Smooth muscle cell (in vitro differentiated cells): ENCODE measurements around the gene TRPM3. TPM values are rescaled to one million over a fixed set of nuclear protein-coding genes. Genes with fewer than 3 reads are reported as not detected.
"Not testable (repeated sequence)": the region's sequence is repeated elsewhere in the genome, so short reads cannot be mapped to it uniquely, and the experiment has no call there.

Source experiments
- DNase-seq: peaks from one replicate; lab custom pipeline; 2025; ENCODE audit not compliant: unreplicated experiment; lab: John Stamatoyannopoulos, UW
- H2AFZ ChIP-seq: fragments of 200-600 bp; sonication (generic); 2 replicates; pipeline ENCODE4 v1.6.0; 2016; ENCODE audit warnings: antibody characterized with exemption, low read depth, mild to moderate bottlenecking
- H3F3A ChIP-seq: fragments of 200-600 bp; sonication (generic); 2 replicates; pipeline ENCODE4 v1.6.0; 2017; ENCODE audit warnings: antibody characterized with exemption, low read depth
- H3K27ac ChIP-seq: fragments of 200-600 bp; sonication (generic); 2 replicates; pipeline ENCODE4 v1.5.1; 2016; ENCODE audit warnings: low read depth, mild to moderate bottlenecking
- H3K27me3 ChIP-seq: fragments of 200-600 bp; sonication (generic); 2 replicates; pipeline ENCODE4 v1.6.1; 2016; ENCODE audit warnings: low read depth, mild to moderate bottlenecking
- H3K36me3 ChIP-seq: fragments of 200-600 bp; sonication (generic); 2 replicates; pipeline ENCODE4 v1.5.1; 2016; ENCODE audit warnings: low read depth
- H3K4me1 ChIP-seq: fragments of 200-600 bp; sonication (generic); 2 replicates; pipeline ENCODE4 v1.5.1; 2016; ENCODE audit warnings: low read depth
- H3K4me2 ChIP-seq: fragments of 200-600 bp; sonication (generic); 2 replicates; pipeline ENCODE4 v1.6.0; 2016; ENCODE audit warnings: mild to moderate bottlenecking
- H3K4me3 ChIP-seq: fragments of 200-600 bp; sonication (generic); 2 replicates; pipeline ENCODE4 v1.5.1; 2016; ENCODE audit warnings: mild to moderate bottlenecking
- H3K79me2 ChIP-seq: fragments of 200-600 bp; sonication (generic); 2 replicates; pipeline ENCODE4 v1.6.0; 2016; ENCODE audit warnings: low read depth, mild to moderate bottlenecking
- H3K9ac ChIP-seq: fragments of 200-600 bp; sonication (generic); 2 replicates; pipeline ENCODE4 v1.6.0; 2016; ENCODE audit warnings: low read depth
- H3K9me3 ChIP-seq: fragments of 200-600 bp; sonication (generic); replicated peaks from 2 replicates; pipeline ENCODE4 v1.5.1; 2016; ENCODE audit warnings: low read depth
- H4K20me1 ChIP-seq: fragments of 200-600 bp; sonication (generic); 2 replicates; pipeline ENCODE4 v1.6.0; 2016; ENCODE audit warnings: low read depth
- WGBS: methylation state at CpG from one replicate; pipeline ENCODE4 v1.1.7; 2016; ENCODE audit warnings: low lambda C conversion rate; 5-methylcytosine and 5-hydroxymethylcytosine counted together
- polyA plus RNA-seq: library from polyadenylated mRNA; unstranded; fragments of >200 nt; fragmentation: Nextera tagmentation; extraction: Ambion mirVana; gene quantifications from 2 replicates; pipeline ENCODE4 v1.2.1, GENCODE V29; 2016
- total RNA-seq: library from RNA; depleted of rRNA; stranded (reverse); fragments of >200 nt; gene quantifications from 2 replicates; pipeline ENCODE4 v1.2.3, GENCODE V29; 2014
- TF ChIP-seq, protein P1 (sequence below): fragments of 200-600 bp; sonication (generic); IDR thresholded peaks from 2 replicates; pipeline ENCODE4 v1.5.1; 2017; ENCODE audit warnings: borderline replicate concordance, mild to moderate bottlenecking, antibody characterized with exemption; ENCODE audit not compliant: insufficient read depth, poor library complexity, severe bottlenecking

TRPM3 gene
- total and polyA plus RNA-seq, 2 experiments from 2014 or later: not detected

DNA sequence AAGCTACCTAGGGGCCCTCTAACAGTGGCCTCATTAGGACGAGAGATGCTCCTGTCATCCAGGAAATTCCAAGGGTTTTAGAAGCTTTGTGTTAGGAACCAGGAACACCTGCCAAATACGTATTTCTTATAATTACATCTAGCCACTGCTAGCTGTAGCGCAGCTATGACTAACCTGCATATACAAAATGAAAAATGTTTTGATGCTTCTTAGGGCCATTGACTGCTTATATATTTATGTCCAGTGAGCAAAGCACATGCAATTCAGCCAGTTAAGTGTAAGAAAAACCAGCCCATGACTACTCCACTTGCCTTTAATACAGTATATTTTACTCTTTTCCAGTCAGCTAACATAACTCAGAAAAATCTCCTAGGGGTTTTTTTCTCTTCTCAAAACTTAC lies 143.3 kb downstream of the TRPM3 start:
- Histone ChIP-seq H3K4me1 (no peaks in the 10 kb centered on the region), H3K27ac (no peak overlapping the region), H3K79me2 (no peaks in the 10 kb centered on the region), H3K4me3 (no peak overlapping the region), H3K27me3 (no peaks in the 10 kb centered on the region), H3F3A (no peaks in the 10 kb centered on the region), H3K9ac (no peak overlapping the region), H3K4me2 (no peak overlapping the region), H2AFZ (no peak overlapping the region), H4K20me1 (no peaks in the 10 kb centered on the region), H3K9me3 (no peaks in the 10 kb centered on the region), H3K36me3 (no peaks in the 10 kb centered on the region)
- WGBS: 87% methylated on average over 3 of the region's 3 CpGs
- TF ChIP-seq, protein P1, sequence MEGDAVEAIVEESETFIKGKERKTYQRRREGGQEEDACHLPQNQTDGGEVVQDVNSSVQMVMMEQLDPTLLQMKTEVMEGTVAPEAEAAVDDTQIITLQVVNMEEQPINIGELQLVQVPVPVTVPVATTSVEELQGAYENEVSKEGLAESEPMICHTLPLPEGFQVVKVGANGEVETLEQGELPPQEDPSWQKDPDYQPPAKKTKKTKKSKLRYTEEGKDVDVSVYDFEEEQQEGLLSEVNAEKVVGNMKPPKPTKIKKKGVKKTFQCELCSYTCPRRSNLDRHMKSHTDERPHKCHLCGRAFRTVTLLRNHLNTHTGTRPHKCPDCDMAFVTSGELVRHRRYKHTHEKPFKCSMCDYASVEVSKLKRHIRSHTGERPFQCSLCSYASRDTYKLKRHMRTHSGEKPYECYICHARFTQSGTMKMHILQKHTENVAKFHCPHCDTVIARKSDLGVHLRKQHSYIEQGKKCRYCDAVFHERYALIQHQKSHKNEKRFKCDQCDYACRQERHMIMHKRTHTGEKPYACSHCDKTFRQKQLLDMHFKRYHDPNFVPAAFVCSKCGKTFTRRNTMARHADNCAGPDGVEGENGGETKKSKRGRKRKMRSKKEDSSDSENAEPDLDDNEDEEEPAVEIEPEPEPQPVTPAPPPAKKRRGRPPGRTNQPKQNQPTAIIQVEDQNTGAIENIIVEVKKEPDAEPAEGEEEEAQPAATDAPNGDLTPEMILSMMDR: no peak
- DNase-seq: no peak

DNA sequence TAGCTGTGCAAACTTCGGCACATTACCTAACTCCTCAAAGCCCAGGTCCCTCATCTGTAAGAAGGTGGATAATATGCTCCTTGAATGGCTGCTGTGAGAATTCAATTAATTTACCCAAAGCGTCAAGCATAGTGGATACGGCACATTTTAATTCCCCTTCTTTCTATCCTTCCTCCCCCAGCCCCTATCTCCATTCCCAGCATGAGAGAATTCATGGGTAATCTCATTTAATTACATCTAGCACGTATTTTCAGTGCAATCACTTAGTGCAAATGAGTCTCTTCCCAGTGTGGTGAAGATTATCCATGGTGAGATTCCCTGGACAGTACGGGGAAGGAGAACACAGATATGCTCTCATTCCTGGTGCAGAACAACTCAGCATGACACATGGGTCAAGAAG lies 145.6 kb downstream of the TRPM3 start:
- WGBS: 93% methylated on average over 5 of the region's 5 CpGs

DNA sequence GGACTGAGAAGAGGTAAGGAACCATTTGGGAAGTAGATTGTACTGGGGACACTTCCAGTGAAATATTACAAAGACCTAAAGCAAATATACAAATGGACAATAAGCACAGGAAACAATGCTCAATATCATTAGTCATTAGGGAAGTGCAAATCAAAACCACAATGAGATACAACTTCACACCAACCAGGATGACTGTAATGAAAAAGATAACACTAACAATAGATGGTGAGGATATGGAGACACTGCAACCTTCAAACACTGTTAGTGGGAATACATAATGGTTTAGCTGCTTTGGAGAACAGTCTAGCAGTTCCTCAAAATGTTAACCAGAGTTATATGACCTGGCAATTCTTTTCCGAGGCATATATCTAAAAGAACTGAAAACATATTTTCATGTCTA lies 149.7 kb downstream of the TRPM3 start:
- Histone ChIP-seq H3F3A (no peaks in the 10 kb centered on the region), H3K27ac (no peak overlapping the region), H3K9ac (no peak overlapping the region), H3K27me3 (no peaks in the 10 kb centered on the region), H4K20me1 (no peaks in the 10 kb centered on the region), H2AFZ (no peak overlapping the region), H3K4me1 (peaks cover 7% of the 10 kb centered on the region), H3K4me2 (no peak overlapping the region), H3K4me3 (no peak overlapping the region), H3K9me3 (no peaks in the 10 kb centered on the region), H3K79me2 (no peaks in the 10 kb centered on the region), H3K36me3 (no peaks in the 10 kb centered on the region)
- DNase-seq: no peak
- TF ChIP-seq, protein P1: no peak
- 44% methylated on average over 1 of the region's 1 CpG for WGBS

More for the DNA sequence above, 145.6 kb downstream of the TRPM3 start:
- H3F3A ChIP-seq: no peaks in the 10 kb centered on the region
- TF ChIP-seq, protein P1: no peak
- no peak overlapping the region for H3K4me2 ChIP-seq
- no peak overlapping the region for H2AFZ ChIP-seq
- H3K79me2 ChIP-seq: no peaks in the 10 kb centered on the region
- H3K9ac ChIP-seq: no peak overlapping the region
- no peaks in the 10 kb centered on the region for H3K36me3 ChIP-seq
- H3K27me3 ChIP-seq: no peaks in the 10 kb centered on the region
- no peaks in the 10 kb centered on the region for H3K9me3 ChIP-seq
- no peak for DNase-seq
- H3K4me3 ChIP-seq: no peak overlapping the region
- no peaks in the 10 kb centered on the region for H4K20me1 ChIP-seq
- no peak overlapping the region for H3K27ac ChIP-seq
- H3K4me1 ChIP-seq: no peaks in the 10 kb centered on the region

DNA sequence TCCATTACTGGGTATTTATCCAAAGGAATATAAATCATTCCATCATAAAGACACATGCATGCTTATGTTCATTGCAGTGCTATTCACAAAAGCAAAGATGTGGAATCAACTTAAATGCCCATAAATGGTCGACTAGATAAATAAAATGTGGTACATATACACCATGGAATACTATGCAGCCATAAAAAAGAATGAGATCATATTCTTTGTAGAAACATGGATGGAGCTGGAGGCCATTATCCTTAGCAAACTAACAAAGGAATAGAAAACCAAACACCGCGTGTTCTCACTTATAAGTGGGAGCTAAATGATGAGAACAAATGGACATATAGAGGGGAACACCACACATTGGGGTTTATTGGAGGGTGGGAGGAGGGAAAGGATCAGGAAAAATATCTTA lies 155.0 kb downstream of the TRPM3 start:
- 99% methylated on average over 3 of the region's 3 CpGs for WGBS
- H3K4me3 ChIP-seq, H3F3A ChIP-seq, H2AFZ ChIP-seq, H3K9ac ChIP-seq, H3K27ac ChIP-seq, H3K79me2 ChIP-seq, H3K4me2 ChIP-seq, DNase-seq, H3K9me3 ChIP-seq, H4K20me1 ChIP-seq, H3K36me3 ChIP-seq, H3K27me3 ChIP-seq: not testable (repeated sequence)
- peaks cover 22% of the 10 kb centered on the region for H3K4me1 ChIP-seq
